Measurements from ENCODE around the gene DNAJC25. TPM values are rescaled to one million over a fixed set of nuclear protein-coding genes. Genes with fewer than 3 reads are reported as not detected.

Gene DNAJC25
- total and polyA plus RNA-seq, 2 of the 8 experiments (the other 6 are each of a cell fraction or from before 2014, with no cell fraction given), result 2.7 to 6.2 TPM

DNA sequence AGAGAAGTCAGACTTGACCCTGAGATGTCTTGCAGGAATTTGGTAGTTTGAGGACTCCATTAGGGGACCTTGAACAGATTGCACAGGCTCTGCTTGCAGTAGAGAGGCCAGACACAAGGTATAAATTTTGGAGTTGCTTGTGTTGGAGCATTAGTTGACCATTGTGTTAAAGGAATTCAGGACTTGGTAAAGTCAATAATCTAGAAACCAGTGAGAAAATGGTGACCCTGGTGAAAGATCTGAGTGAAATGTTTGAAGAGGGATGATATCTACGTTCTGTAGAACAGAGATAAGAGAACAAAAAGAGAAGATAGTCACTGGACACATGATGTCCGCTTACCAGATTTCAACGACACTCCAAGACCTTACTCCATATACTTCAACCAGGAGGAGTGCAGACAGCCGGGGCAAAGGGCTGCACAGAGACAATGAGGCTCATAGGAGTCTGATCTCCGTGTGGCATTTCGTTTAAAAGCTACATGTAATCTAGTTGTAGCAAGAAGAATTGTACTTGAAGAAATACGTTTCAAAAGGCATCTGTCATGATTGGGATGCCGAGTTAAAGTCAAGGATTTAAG, 13.2 kb downstream of the DNAJC25 start (continued):
- TF ChIP-seq TCF12 (IDR thresholded peaks at IDR 0.05; ENCODE audit: low read depth, low read length) (no peak), MAX (IDR thresholded peaks at IDR 0.05) (no peak), CTBP2 (IDR thresholded peaks at IDR 0.05; ENCODE audit: borderline replicate concordance, insufficient read depth, insufficient read length, low read length) (no peak), CHD1 (IDR thresholded peaks at IDR 0.05; ENCODE audit: low read depth, low read length) (no peak), TAF7 (optimal IDR thresholded peaks at IDR 0.05; ENCODE audit: borderline replicate concordance, low read depth, low read length) (no peak), POU5F1 (IDR thresholded peaks at IDR 0.05; ENCODE audit: low read depth, low read length) (no peak)
